Right cardiac atrium (tissue), 5 donors: ENCODE data around the gene DDI2. TPM values are rescaled to one million over a fixed set of nuclear protein-coding genes. Genes with fewer than 3 reads are reported as not detected.

ENCODE experiments used
- ATAC-seq, 2 donors: fragments of 200-7000 bp; cut with Tn5 transposase; one replicate each; pipeline versions ENCODE4 v1.8.0 to v1.9.1; 2020; ENCODE audit warnings: moderate library complexity in 2 of 2, mild to moderate bottlenecking in 1 of 2
- DNase-seq, 3 donors: peaks; one replicate each; pipeline ENCODE4 v3.0.0-alpha.2; 2020
- H3K27ac ChIP-seq: one replicate; pipeline ENCODE4 v1.5.1; 2013; ENCODE audit warnings: mild to moderate bottlenecking, low read length, control low read depth, moderate library complexity
- H3K27me3 ChIP-seq: one replicate; pipeline ENCODE4 v1.6.1; 2013; ENCODE audit not compliant: control insufficient read depth, insufficient read depth
- H3K4me1 ChIP-seq: one replicate; pipeline ENCODE4 v1.6.1; 2013; ENCODE audit warnings: low read length; ENCODE audit not compliant: control insufficient read depth, insufficient read depth
- H3K4me3 ChIP-seq: one replicate; pipeline ENCODE4 v1.5.1; 2013; ENCODE audit warnings: low read length, control low read depth
- H3K9me3 ChIP-seq: one replicate; pipeline ENCODE4 v1.6.1; 2013; ENCODE audit warnings: low read length; ENCODE audit not compliant: control insufficient read depth
- WGBS: extraction: QIAGEN DNeasy Blood & Tissue Kit; methylation state at CpG from one replicate; pipeline ENCODE4 v1.1.7; 2013; 5-methylcytosine and 5-hydroxymethylcytosine counted together
- intact Hi-C, 4 donors: fragments of 100-400 bp; cut with DNase I; formaldehyde crosslinking; loops; one replicate each; pipeline versions ENCODE4 v1.11.0 to v1.14.0; 2022 to 2023
- polyA plus RNA-seq: library from polyadenylated mRNA; stranded (reverse); fragments of 200-250 nt; gene quantifications from one replicate; pipeline ENCODE4 v1.2.3, GENCODE V29; 2013
- total RNA-seq, 4 donors: library from RNA; stranded (reverse); fragmentation: NEBNext Ultra II Directional; extraction: Animal tissue kit (Norgen Biotek cat#: 25700); gene quantifications; one replicate each; pipeline ENCODE4 v1.2.1, GENCODE V29; 2021
- donor health status: healthy with polysubstance abuse.
- donor health status: DM: no; HTN: yes; CAD: no.
- donor health status: DM: no; HTN: no; CAD: no.
- donor health status: DM: no; HTN: yes; CAD: no; lungs with severe emphysema.
- donor health status: DM: yes; HTN: yes; CAD: no.

DDI2 gene
- total and polyA plus RNA-seq, 5 donors: 9.8 to 27.0 (median 24.0) TPM

DNA sequence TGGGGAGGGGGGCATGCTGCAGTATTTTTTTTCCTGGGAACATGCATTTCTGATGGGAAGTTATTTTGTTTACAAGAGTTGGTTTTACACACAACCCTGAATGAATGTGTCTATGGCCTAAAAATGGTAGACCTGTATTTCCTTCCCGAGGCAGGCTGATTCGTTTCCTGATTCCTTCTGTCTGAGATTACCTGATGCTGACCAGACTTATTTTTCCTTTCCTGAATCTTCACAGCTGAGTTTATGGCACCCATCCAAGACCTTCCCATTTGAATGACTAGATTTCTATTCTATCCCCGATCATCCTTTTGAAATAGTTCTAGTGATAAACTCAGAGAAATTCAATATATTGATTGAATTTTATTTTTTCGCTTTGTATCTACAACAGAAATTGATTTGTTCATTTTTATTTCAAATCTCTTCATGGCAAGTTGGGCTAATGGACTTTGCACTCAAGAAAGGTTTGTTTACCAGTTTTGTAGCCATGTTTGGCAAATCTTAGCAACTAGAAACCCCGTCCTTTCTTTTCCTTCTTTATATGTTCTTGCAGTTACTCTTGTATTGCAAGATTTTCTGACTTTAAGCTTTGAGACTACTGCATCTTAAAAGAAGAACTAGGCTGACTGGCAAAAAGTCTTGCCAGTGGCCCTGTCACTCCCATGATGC, 51.0 kb downstream of the DDI2 start:
- Histone ChIP-seq H3K9me3 (no peaks in the 10 kb centered on the region), H3K27ac (no peak overlapping the region), H3K4me1 (peaks cover 3% of the 10 kb centered on the region), H3K4me3 (no peak overlapping the region), H3K27me3 (no peaks in the 10 kb centered on the region)
- ATAC-seq: no peak
- WGBS: 59% methylated on average over 5 of the region's 5 CpGs
- intact Hi-C loops: no loop called here
- DNase-seq: no peak

DNA sequence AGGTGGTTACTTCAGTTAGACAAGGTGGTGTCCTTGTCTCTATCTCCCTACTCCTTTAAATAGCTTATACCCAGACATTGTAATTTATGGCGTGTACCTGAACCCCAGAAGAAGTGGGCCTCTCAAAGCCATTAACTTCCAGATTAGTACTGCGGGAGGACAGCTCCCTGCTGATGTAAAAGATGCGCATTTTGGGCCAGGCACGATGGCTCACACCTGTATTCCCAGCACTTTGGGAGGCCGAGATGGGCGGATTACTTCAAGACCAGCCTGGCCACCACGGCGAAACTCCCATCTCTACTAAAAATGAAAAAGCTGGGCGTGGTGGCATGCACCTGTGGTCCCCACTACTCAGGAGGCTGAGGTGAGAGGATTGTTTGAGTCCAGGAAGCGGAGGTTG, 51.8 kb downstream of the DDI2 start:
- H3K9me3 ChIP-seq: no peaks in the 10 kb centered on the region
- no peaks in the 10 kb centered on the region for H3K27me3 ChIP-seq
- H3K27ac ChIP-seq: no peak overlapping the region
- intact Hi-C loops: no loop called here
- no peak overlapping the region for H3K4me3 ChIP-seq
- no peak for DNase-seq
- no peak for ATAC-seq
- 95% methylated on average over 10 of the region's 10 CpGs for WGBS
- H3K4me1 ChIP-seq: peaks cover 3% of the 10 kb centered on the region

GRCh38 chr1:15669864-15670263, 52.6 kb downstream of the DDI2 start:
- intact Hi-C loops: no loop called here
- no peak for ATAC-seq
- DNase-seq: no peak

GRCh38 chr1:15671430-15671829, 54.2 kb downstream of the DDI2 start:
- peaks cover 3% of the 10 kb centered on the region for H3K4me1 ChIP-seq
- intact Hi-C loops: no loop called here
- 95% methylated on average over 2 of the region's 2 CpGs for WGBS
- H3K27me3 ChIP-seq: no peaks in the 10 kb centered on the region
- H3K9me3 ChIP-seq: no peaks in the 10 kb centered on the region
- DNase-seq: no peak
- no peak for ATAC-seq
- H3K4me3 ChIP-seq: no peak overlapping the region
- no peak overlapping the region for H3K27ac ChIP-seq

More at GRCh38 chr1:15669864-15670263, 52.6 kb downstream of the DDI2 start:
- no peak overlapping the region for H3K27ac ChIP-seq
- H3K4me3 ChIP-seq: no peak overlapping the region
- H3K4me1 ChIP-seq: peaks cover 3% of the 10 kb centered on the region
- no peaks in the 10 kb centered on the region for H3K9me3 ChIP-seq
- WGBS: 71% methylated on average over 4 of the region's 4 CpGs
- no peaks in the 10 kb centered on the region for H3K27me3 ChIP-seq

- intact Hi-C loops: no loop called here
- H3K27ac ChIP-seq: no peak overlapping the region
Observed at GRCh38 chr1:15674386-15675159, 57.3 kb downstream of the DDI2 start.

GRCh38 chr1:15676010-15676409, 58.8 kb downstream of the DDI2 start:
- ATAC-seq (peak in 1 of 2 donors; percentile 31), DNase-seq (peak in 1 of 3 donors; percentile 51)
- Histone ChIP-seq H3K4me3 (no peak overlapping the region), H3K9me3 (no peaks in the 10 kb centered on the region), H3K27me3 (no peaks in the 10 kb centered on the region), H3K4me1 (no peaks in the 10 kb centered on the region), H3K27ac (no peak overlapping the region)
- 34% methylated on average over 2 of the region's 2 CpGs for WGBS
- intact Hi-C loops: no loop called here

More at GRCh38 chr1:15674386-15675159, 57.3 kb downstream of the DDI2 start:
- Histone ChIP-seq H3K4me3 (no peak overlapping the region), H3K4me1 (no peaks in the 10 kb centered on the region), H3K27me3 (no peaks in the 10 kb centered on the region), H3K9me3 (no peaks in the 10 kb centered on the region)
- WGBS: 65% methylated on average over 12 of the region's 12 CpGs
- ATAC-seq (peak; percentile 46 to 63), DNase-seq (no peak)

GRCh38 chr1:15676688-15677661, 59.7 kb downstream of the DDI2 start:
- intact Hi-C loops: no loop called here
- ATAC-seq (no peak), DNase-seq (no peak)
- H3K4me1 ChIP-seq: no peaks in the 10 kb centered on the region
- WGBS: 79% methylated on average over 6 of the region's 6 CpGs
- no peak overlapping the region for H3K27ac ChIP-seq
- no peak overlapping the region for H3K4me3 ChIP-seq
- H3K9me3 ChIP-seq: no peaks in the 10 kb centered on the region
- no peaks in the 10 kb centered on the region for H3K27me3 ChIP-seq

GRCh38 chr1:15678578-15678977, 61.3 kb downstream of the DDI2 start:
- no peaks in the 10 kb centered on the region for H3K27me3 ChIP-seq
- no peak overlapping the region for H3K4me3 ChIP-seq
- intact Hi-C loops: no loop called here
- WGBS: 85% methylated on average over 1 of the region's 1 CpG
- no peaks in the 10 kb centered on the region for H3K9me3 ChIP-seq
- H3K4me1 ChIP-seq: no peaks in the 10 kb centered on the region
- no peak for ATAC-seq
- no peak overlapping the region for H3K27ac ChIP-seq
- no peak for DNase-seq

- Histone ChIP-seq H3K9me3 (no peaks in the 10 kb centered on the region), H3K27ac (no peak overlapping the region), H3K4me3 (no peak overlapping the region), H3K4me1 (no peaks in the 10 kb centered on the region), H3K27me3 (no peaks in the 10 kb centered on the region)
- intact Hi-C loops: no loop called here
- ATAC-seq (no peak), DNase-seq (no peak)
- WGBS: 95% methylated on average over 11 of the region's 11 CpGs
Observed at GRCh38 chr1:15680131-15680530, 62.9 kb downstream of the DDI2 start.

GRCh38 chr1:15680561-15681348, 63.5 kb downstream of the DDI2 start:
- no peaks in the 10 kb centered on the region for H3K27me3 ChIP-seq
- H3K27ac ChIP-seq: peak overlapping the region; percentile 37
- no peaks in the 10 kb centered on the region for H3K9me3 ChIP-seq
- no peak overlapping the region for H3K4me3 ChIP-seq
- intact Hi-C loops: no loop called here
- 82% methylated on average over 7 of the region's 7 CpGs for WGBS
- no peaks in the 10 kb centered on the region for H3K4me1 ChIP-seq
- no peak for DNase-seq
- ATAC-seq: no peak
